HepG2 (cell line): ENCODE results near the gene COL18A1. TPM values are rescaled to one million over a fixed set of nuclear protein-coding genes. Genes with fewer than 3 reads are reported as not detected.

Experiments
- ATM ChIP-seq: fragments of 450-650 bp; IDR thresholded peaks from 2 replicates; pipeline ENCODE4 v1.7.1; 2017; ENCODE audit warnings: mild to moderate bottlenecking, borderline replicate concordance
- SUZ12 ChIP-seq: fragments of 150-350 bp; IDR thresholded peaks from 2 replicates; pipeline ENCODE4 v1.6.1; 2014; ENCODE audit warnings: low read depth, low read length
- TEAD2 ChIP-seq: sonication (generic); formaldehyde crosslinking; IDR thresholded peaks from 2 replicates; pipeline ENCODE4 v1.9.0; 2021; ENCODE audit warnings: missing genetic modification reagents
- ZBTB44 ChIP-seq: sonication (generic); formaldehyde crosslinking; IDR thresholded peaks from 2 replicates; pipeline ENCODE4 v1.4.0; 2020; ENCODE audit warnings: missing genetic modification reagents
- ZNF205 ChIP-seq: IDR thresholded peaks from 2 replicates; pipeline ENCODE4 v1.6.1; 2018; ENCODE audit warnings: missing biosample characterization, missing genetic modification reagents
- ZNF503 ChIP-seq: sonication (generic); formaldehyde crosslinking; IDR thresholded peaks from 2 replicates; pipeline ENCODE4 v1.4.0; 2020; ENCODE audit warnings: missing genetic modification reagents
- polyA plus RNA-seq, 8 experiments: library from polyadenylated mRNA; depleted of rRNA in 3 of 8; stranded (reverse) in 7 of 8; unstranded in 1 of 8; fragments of >200 nt; fragmentation: Illumina TruSeq in 4 of 8; extraction: Trizol in 4 of 8; gene quantifications; 2 replicates each; pipeline versions ENCODE4 v1.2.1 to v1.2.3, GENCODE V29; 2011 to 2016; ENCODE audit warnings: low read depth in 4 of 8, missing spikeins in 1 of 8, mixed read lengths in 1 of 8; ENCODE audit not compliant: insufficient read depth in 1 of 8
- total RNA-seq, 5 experiments: library from RNA; depleted of rRNA; stranded (reverse); fragments of >200 nt; fragmentation: Illumina TruSeq; extraction: Trizol; gene quantifications; 2 replicates each; pipeline ENCODE4 v1.2.3, GENCODE V29; 2016; ENCODE audit warnings: low read depth in 1 of 5
- TF ChIP-seq, protein P1 (sequence below): sonication (generic); formaldehyde crosslinking; IDR thresholded peaks from 2 replicates; pipeline ENCODE4 v1.5.1; 2020; ENCODE audit warnings: missing genetic modification reagents, mild to moderate bottlenecking, borderline replicate concordance
- TF ChIP-seq, protein P2 (sequence below): sonication (generic); formaldehyde crosslinking; IDR thresholded peaks from 2 replicates; pipeline ENCODE4 v1.9.0; 2021; ENCODE audit warnings: missing genetic modification reagents, mild to moderate bottlenecking, borderline replicate concordance
- TF ChIP-seq, protein P3 (sequence below): sonication (generic); formaldehyde crosslinking; IDR thresholded peaks from 2 replicates; pipeline ENCODE4 v1.4.0; 2020; ENCODE audit warnings: missing genetic modification reagents

Gene COL18A1
- total and polyA plus RNA-seq, 2 of the 13 experiments (the other 11 are each of a cell fraction or from before 2014, with no cell fraction given): 79.0 to 102 TPM

DNA sequence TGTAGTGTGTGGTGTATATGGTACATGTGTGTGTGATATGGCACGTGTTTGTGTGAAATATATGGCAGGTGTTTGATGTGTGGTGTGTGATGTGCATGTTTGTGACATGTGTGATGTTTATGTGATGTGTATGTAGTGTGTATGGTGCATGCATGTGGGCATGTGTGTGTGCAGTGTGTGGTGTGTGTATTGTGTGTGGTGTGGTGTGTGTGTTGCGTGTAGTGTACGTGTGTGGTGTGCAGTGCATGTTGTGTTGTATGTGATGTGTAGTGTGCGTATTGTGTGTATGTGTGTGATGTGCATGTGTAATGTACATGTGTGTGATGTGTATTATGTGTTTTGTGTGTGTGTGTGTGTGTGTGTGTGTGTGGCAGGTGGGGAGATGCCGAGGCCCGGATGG, 71.6 kb downstream of the COL18A1 start (continued):
- TF ChIP-seq ZNF503 (CRISPR knock-in tag) (no peak), ATM (0 out of 2 replicates have a peak, but pooled peaks have one; percentile 7), ZBTB44 (no peak), TEAD2 (no peak), SUZ12 (no peak), ZNF205 (CRISPR knock-in tag) (no peak)
- TF ChIP-seq, protein P1, sequence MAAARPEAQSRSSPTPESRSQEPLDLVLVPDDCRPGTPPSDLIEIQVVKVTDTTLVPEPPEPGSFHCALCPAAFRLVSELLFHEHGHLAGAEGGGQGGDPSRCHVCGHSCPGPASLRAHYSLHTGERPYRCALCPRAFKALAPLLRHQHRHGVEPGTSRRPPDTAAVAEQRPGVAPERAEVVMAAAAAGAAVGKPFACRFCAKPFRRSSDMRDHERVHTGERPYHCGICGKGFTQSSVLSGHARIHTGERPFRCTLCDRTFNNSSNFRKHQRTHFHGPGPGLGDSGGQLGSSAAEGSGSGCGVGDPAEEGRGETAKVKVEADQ: no peak
- TF ChIP-seq, protein P2, sequence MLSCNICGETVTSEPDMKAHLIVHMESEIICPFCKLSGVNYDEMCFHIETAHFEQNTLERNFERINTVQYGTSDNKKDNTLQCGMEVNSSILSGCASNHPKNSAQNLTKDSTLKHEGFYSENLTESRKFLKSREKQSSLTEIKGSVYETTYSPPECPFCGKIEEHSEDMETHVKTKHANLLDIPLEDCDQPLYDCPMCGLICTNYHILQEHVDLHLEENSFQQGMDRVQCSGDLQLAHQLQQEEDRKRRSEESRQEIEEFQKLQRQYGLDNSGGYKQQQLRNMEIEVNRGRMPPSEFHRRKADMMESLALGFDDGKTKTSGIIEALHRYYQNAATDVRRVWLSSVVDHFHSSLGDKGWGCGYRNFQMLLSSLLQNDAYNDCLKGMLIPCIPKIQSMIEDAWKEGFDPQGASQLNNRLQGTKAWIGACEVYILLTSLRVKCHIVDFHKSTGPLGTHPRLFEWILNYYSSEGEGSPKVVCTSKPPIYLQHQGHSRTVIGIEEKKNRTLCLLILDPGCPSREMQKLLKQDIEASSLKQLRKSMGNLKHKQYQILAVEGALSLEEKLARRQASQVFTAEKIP: no peak
- TF ChIP-seq, protein P3, sequence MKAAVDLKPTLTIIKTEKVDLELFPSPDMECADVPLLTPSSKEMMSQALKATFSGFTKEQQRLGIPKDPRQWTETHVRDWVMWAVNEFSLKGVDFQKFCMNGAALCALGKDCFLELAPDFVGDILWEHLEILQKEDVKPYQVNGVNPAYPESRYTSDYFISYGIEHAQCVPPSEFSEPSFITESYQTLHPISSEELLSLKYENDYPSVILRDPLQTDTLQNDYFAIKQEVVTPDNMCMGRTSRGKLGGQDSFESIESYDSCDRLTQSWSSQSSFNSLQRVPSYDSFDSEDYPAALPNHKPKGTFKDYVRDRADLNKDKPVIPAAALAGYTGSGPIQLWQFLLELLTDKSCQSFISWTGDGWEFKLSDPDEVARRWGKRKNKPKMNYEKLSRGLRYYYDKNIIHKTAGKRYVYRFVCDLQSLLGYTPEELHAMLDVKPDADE (CRISPR knock-in tag): no peak
